Activated naive CD4-positive, alpha-beta T cell treated with Interleukin-2 at 50 U/mL for 16 hours (primary cell): ENCODE measurements around the gene MAB21L4.
"Not testable (repeated sequence)": the region's sequence is repeated elsewhere in the genome, so short reads cannot be mapped to it uniquely, and the experiment has no call there.

Source experiments
- DNase-seq: peaks from one replicate; pipeline ENCODE4 v3.0.0-alpha.2; 2020

MAB21L4 gene

DNA sequence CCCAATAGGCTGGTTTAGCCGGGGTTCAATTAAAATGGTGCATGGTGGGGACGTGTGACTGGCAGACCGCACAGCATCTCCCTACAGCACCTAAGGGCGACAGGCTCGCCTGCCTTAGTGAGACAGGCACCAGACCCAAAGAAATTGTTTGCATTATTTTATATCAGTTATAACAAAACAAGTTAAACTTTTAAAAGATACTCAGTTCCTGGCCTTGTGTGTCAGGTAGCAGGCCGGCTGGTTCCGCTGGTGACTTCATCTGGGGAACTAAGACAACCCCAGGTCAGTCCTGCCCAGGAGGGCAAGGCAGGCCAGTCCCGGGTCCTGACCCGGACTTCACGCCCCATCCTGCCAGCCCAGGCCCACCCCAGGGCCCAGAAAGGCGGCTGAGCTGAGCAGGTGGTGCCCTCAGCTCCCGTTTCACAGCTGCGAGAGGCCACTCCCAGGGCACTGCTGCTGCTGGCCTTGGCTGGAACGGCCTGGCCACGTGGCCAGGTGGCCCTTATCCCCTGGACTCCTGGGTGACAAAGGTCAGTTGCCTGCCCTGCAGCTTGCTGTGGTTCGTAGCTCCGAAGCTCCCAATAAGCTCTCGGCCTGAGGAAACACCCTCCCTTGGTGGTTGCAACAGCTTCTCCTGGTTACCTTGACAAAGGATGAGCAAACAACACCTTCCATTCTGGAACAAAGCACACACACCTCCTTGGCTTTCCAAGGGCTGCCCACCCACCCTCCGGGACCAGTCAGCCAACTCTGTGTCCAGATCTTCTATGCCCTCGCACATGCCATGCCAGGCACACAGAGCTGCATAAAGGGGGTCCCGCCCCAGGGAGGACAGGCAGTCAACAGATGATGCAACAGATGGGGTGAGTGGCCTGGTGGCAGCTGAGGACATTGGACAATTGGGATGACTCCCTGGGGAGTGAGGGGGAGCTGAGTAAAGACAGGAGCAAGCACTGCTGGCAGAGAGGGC lies 38.6 kb downstream of the MAB21L4 start:
- no peak for DNase-seq

DNA sequence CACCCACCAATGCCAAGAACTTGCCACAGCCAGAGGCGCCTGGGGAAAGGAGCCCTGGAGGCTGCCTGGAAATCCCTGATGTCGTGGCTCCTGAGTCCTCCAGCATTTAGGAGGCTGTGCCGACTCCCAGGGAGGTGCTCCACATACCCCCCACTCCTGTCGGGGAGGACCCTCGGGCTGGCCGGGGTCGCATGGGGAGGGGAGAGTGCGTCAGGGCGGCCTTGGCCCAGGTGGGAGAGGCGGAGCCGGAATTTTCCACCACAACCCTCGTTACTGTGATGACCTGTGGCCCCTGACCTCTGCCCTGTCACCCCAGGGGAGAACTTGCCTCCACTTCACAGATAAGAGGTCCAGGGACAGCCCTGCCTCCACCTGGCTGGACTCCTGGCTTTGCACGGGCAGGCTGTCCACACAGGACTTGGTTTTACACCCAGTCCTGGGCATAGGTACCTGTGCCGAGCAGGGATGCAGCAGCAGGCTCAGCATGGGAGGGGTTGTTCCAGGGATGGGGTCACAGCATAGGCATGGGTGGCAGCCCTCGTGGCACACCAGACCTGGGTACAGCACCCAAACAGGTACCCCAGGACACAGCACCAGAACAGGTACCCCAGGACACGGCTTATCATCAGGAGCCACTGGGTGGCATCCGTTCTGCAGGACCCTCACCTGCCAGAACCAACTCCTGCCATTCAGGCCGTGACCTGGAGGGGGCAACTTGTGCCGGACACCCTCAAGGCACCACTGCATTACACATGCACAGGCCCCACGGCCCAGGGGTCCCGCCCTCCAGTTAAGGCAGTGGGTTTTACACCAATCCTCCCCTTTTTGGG lies 39.6 kb downstream of the MAB21L4 start:
- DNase-seq: no peak

DNA sequence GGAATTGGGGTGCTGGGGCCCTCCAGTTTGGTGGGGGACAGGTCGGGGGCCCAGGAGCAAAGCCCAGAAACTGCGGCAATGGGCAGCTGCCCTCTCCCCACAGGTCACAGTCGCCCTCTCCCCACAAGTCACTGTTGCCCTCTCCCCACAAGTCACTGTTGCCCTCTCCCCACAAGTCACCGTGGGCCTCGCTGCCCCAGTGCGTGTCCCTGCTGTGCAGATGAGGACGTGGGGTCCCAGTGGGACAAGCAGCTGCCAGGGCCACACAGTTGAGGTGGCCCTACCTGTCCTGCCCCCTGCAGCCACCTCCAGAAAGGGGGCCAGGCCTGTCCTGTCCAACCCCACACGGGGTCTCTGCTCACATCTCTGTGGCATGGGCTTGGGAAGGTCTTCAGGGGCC lies 40.3 kb downstream of the MAB21L4 start:
- no peak for DNase-seq

DNA sequence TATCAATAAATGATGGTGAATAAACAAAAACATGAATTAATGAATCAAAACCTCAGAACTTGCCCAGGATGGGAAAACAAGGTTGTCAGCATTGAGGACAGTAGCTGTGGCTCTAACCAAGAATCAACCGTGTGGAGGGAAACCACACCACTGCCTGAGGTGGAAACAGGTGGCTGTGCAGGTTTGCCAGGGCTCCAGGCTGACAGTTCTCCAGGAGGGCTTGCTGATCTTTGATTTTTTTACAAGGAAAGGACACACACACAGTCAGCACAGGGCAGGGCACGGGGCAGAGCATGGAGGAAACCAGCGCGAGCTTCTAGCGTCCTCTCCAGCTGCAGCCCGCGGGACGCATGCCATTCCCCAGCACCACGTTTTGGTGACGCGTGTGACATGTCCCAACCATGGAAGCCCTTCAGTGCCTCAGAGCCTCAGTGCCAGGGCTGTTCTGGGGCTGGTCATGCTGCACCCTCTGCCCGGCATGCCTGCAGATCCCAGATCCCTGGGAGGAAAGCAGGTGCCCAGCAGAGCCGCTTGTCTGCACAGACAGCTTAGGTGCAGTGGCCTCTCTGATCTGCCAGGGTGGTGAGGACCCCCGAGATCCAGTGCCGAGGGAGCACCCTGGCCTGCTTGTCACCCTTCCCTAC lies 43.2 kb downstream of the MAB21L4 start:
- no peak for DNase-seq

DNA sequence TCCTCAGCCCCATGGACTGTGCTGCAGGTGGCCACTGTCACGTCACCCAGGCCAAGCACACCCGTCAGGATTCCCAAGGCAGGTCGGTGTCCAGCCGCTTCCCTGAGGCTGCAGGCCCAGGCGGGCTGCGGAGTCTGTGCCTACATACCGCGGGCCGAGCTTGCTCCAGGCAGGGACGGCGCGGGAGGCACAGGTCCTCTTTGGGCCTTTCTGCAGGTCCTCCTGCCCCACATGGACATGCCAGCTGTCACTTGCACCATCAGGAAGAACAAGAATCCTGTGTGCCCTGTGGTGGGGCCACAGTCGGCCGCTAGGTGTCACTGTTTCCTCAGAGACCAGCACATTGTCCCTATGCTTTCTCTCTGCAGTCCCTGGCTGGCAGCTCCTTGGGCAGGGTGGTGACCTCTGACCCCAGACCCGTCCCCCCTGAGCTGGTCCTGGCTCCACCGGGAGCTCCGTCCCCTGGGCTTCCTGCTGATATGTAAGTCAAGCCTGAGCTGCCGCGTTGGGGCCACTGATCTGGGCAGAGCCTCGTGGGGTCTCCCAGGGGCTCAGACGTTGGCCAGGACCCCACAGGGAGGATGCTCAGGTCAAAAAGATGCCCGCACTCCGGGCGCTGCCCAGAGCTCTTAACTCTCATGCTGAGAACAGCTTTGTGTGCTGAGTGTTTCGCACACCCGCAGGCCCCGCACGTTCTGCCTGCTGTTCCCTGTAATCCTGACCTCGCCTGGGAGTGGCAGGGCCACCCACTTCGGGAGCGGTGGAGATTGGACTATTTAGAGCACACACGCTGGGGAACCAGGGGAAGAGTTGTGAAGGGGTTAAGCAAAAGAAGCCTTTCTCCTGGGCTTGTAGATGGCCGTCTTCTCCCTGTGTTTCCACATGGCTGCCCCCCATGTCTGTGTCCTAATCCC lies 44.6 kb downstream of the MAB21L4 start:
- peak; percentile 83 for DNase-seq

DNA sequence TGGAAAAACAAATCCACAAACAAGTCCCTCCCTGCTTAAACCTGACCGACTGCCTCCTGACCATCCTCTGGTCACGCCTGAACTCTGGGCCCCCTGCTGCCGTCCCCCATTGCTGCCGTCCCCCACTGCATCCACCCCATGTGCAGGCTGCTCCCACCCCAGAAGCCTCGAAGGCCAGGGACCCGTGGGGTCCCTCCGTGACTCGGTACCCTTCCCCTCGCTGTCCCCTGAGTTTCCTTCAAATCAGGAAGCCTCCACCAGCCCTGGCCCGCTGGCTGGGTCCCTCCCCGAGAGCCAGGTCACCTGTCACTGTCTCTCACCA lies 45.2 kb downstream of the MAB21L4 start:
- no peak for DNase-seq

DNA sequence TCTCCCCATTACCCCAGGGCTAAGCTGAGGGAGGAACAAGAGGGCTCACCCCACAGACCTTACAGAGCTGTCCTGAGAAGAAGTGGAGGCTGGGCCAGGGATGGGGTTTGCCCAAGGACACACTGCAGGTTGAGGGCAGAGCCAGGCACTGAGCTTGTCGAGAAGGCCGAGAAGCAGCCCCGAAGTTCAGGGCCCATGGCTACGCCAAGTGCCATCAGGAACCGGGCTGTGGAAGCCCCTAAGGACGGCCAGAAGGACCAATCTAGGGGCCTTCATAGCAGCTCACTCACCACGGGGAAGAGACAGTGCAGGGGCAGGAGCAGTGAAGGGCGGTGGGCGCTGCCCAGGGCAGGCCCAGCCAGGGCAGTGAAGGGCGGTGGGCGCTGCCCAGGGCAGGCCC lies 45.9 kb downstream of the MAB21L4 start:
- DNase-seq: no peak

DNA sequence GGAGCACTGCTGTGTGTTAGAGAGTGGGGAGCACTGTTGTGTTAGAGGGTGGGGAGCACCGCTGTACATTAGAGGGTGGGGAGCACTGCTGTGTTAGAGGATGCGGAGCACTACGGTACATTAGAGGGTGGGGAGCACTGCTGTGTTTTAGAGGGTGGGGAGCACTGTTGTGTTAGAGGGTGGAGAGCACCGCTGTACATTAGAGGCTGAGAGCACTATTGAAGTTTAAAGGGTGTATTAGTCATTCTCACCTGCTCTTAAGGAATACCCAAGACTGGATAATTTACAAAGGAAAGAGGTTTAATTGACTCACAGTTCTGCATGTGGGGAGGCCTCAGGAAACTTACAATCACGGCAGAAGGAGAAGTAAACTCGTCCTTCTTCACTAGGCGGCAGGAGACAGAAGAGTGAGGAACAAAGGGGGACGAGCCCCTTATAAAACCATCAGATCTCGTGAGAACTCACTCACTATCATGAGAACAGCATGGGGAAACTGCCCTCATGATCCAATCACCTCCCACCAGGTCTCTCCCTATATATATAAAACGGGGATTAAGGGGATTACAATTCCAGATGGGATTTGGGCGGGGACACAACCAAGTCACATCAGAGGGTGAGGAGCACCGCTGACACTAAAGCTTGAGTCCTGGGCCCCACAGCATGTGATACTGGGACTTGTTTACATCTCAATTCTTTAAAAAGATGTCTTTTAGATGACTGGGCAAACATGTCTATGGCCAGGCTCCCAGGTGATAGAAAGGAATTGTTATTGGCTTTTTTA lies 46.9 kb downstream of the MAB21L4 start:
- no peak for DNase-seq

DNA sequence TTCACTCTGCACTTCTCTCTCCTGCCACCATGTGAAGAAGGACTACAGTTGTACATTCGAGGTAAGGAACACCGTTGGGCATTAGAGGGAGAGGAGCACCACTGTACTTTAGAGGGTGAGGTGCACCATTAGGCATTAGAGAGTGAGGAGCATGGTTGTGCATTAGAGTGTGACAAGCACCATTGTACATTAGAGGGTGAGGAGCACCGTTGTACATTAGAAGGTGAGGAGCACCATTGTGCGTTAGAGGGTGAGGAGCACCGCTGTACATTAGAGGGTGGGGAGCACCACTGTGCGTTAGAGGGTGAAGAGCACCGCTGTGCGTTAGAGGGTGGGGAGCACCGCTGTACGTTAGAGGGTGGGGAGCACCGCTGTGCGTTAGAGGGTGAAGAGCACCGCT lies 48.1 kb downstream of the MAB21L4 start:
- DNase-seq: no peak

DNA sequence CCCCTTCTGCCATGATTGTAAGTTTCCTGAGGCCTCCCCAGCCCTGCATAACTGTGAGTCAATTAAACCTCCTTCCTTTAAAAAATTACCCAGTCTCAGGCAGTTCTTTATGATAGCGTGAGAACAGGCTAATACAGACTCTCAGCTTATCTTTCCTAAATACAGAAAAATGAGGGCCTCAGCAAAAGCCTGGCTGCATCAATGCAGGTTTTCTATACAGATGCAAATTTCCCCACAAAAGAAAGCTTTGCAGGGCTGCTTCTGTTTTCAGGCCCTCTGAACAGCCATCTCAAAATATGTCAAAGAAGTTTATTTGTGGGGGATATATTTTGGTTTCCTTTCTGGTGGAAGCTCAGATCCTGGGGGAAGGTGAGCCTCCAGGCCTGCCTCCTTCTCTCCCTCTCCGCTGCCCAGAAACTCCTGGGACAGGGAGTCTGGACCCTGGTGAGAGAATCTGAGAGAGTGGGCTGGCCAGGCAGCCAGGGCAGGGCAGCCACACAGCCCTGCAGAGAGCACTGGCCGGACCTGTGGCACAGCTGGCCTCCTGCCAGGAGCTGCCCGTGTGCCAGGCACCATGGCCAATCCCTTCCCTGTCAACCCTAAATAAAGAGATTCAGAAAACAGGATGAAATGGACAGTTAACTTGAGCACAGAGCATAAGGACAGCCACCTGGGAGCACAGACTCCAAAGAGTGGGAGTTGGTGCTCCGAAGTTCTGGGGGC lies 48.9 kb downstream of the MAB21L4 start:
- no peak for DNase-seq

DNA sequence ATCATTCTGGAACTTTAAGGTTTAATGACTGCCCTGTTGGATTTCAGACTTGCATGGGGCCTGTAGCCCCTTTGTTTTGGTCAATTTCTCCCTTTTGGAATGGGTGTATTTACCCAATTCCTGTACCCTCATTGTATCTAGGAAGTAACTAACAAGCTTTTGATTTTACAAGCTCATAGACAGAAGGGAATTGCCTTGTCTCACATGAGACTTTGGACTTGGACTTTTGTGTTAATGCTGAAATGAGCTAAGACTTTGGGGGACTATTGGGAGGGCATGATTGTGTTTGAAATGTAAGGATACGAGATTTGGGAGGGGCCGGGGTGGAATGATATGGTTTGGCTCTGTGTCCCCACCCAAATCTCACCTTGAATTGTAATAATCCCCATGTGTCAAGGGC lies 49.6 kb downstream of the MAB21L4 start:
- not testable (repeated sequence) for DNase-seq

DNA sequence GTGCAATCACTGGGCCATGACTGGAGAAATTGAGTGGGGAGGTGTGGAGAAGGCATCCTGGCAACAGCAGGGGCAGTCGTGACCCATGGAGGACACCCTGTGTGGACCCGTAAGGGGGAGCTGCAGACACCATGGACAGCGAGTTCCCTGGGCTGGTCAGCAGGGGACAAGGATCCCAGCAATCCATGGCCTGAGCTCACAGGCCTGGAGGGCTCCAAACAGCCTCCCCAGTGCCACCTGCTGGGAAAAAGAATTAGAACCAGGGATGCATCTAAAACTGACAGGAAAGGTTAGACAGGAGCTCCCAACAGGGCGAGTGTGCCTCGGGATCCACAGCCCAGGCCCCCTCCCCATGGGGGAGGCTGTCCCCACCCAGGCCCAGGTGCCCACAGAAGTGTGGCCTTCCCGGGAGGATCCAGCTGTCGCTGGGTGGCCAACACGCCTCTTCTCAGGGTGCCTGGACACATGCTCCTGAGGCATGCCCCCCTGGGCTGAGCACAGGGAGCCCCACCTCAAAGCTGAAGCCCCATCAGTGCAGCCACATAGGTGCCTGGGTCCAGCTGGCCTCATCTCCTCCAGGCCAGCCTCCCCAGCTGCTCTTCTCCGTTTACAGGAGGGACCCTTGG lies 55.4 kb downstream of the MAB21L4 start:
- no peak for DNase-seq

DNA sequence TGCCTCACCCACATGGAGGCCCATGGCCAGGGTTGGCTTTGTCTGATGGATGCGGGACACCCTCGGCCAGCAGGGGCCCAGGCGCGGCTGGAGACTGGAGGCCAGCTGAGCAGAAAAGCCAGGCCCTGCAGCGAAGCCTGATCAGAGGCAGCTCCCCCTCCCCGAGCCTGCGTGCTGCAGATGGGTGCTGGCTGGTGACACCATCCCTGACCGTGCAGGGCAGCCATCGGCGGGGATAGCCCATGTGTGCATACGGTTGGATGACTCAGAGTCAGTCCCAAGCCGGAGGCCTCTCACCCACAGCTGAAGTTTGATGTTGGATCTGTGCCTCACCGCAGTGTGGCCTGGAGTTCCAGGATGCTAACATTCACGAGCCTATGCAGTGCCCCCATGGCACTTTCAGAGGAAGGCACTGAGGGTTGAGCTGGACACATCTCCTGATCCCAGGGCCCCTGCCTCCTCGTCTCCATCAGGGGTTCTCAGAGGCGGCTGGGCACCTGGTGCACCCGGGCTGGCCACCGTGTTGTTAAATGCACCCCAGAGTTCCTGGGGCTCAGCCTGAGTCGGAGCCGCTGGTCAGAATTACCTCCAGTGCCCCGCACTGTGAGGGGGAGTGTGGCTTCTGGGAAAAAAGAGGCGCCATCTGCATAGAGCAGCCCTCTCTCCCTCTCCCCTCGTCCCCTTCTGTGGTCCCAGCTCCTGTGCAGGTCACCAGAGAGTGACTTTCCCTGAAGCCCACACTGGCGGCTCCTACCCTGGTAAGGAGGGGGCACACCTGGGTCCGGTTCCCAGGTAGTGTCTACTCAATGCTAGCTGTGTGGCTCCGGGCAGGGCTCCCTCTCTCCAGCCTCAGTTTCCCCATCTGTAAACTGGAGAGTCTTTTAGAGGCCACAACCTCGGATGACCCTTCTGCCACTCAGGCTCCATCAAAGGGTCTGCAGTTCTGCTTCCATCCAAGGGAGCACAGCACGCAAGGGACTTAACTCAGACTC lies 56.5 kb downstream of the MAB21L4 start:
- no peak for DNase-seq

DNA sequence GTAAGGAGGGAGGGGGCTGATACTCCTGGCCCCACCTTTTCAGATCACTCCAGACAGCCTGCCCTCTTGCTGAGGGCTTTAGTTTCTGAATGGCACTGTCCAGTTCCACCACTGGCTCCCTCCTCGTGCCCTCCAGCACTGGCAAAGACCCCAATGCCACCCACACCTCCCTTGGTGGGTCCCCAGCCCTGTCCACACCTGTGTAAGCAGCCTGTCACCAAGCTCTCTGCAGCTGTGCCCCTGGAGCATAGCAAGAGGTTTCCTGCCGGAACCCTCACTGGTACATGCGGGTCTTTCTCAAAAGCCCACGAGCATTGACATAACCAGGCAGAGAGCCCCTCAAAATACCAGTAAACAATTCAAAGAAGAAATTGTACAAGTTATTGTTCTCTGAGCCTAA lies 58.3 kb downstream of the MAB21L4 start:
- DNase-seq: no peak

DNA sequence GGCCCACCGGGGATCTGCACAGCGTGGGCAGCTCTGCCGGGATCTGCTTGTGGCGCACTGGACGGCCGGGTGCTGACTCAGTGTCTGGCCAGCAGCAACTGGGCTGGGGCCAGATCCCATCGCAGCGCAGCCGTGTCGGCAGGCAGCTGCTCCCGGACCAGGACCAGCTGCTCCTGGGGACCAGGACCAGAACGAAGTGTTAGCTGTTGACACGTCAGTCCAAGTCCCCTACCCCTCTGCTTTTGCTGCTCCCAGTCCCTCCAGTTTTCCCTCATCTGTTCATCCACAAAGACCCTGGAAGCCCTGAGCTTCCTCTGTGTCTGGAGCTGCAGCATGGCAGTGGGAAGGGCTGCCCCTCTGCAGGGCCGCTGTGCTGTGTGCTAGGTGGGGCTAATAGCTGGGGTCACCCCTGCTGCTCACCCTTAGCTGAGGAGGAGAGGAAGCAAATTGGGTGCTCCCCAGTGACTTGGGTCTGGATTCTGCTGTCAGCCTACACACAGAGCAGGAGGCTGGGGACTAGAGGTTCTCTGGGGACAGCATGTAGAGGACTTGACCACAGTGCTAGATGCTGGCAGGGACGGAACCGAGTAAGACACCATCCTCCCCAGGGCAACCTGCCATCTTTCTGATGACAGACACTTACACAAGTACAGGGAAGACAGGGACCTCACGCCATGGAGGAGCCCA lies 59.0 kb downstream of the MAB21L4 start:
- DNase-seq: no peak
